ENCODE measurements around the gene GPR68.

DNA sequence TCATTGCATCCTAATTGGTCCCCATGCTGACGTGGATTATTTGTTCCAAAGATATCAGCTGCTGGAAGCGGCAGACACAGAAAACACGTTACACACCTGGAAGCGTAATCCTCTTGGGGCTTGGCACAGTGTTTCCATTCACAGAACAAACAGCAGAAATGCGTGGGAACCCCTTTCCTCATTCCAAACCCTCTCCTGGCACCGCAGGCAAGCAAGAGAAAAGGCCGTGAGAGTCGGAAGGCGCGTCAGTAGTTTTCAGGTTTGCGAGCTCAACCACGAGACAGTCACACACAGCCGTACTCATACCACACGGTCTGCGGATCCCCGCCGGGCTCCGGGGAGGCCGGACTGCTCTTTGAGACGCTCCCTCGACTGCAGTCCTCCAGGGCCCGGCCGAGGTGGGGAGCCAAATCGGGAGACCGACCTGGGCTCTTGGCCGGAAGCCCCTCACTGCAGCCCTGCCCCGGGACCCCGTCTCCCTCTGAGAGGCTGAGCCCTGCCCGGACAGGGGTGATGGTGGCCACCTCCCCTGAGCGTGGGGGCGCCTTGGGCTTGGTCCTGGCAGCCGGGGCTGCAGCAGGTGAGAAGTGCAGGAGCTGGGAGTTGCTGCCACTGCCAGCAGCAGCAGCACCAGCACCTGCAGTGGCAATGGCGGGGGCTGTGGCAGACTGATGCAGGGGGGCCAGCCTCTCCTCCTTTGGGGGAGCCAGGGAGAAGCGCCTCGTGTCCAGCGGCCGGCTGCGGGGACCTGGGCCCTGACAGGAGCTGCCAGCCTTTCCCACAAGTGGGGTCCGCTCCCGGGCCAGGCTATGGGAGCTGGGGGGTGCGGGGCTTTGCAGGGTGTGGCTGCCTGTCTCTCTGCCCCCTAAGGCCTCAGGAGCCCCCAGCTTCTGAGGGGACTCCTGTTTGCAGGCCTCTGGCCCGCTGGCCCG is 28.1 kb upstream of the GPR68 start:
- TF ChIP-seq, protein P1, sequence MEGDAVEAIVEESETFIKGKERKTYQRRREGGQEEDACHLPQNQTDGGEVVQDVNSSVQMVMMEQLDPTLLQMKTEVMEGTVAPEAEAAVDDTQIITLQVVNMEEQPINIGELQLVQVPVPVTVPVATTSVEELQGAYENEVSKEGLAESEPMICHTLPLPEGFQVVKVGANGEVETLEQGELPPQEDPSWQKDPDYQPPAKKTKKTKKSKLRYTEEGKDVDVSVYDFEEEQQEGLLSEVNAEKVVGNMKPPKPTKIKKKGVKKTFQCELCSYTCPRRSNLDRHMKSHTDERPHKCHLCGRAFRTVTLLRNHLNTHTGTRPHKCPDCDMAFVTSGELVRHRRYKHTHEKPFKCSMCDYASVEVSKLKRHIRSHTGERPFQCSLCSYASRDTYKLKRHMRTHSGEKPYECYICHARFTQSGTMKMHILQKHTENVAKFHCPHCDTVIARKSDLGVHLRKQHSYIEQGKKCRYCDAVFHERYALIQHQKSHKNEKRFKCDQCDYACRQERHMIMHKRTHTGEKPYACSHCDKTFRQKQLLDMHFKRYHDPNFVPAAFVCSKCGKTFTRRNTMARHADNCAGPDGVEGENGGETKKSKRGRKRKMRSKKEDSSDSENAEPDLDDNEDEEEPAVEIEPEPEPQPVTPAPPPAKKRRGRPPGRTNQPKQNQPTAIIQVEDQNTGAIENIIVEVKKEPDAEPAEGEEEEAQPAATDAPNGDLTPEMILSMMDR (IDR thresholded peaks at IDR 0.05), result no peak
- TF ChIP-seq POLR2A (IDR thresholded peaks at IDR 0.05), result no peak

Data from body of pancreas (tissue), 4 donors.